22Rv1 (cell line): Measurements from ENCODE around the gene ASTN1.

Experiments
- ZFX ChIP-seq: fragments of 450-650 bp; IDR thresholded peaks from 2 replicates; pipeline ENCODE4 v1.6.1; 2017; ENCODE audit warnings: antibody characterized with exemption, borderline replicate concordance
- TF ChIP-seq, protein P1 (sequence below): fragments of 450-650 bp; IDR thresholded peaks from 2 replicates; pipeline ENCODE4 v1.5.1; 2017; ENCODE audit warnings: mild to moderate bottlenecking

- TF ChIP-seq, protein P1, sequence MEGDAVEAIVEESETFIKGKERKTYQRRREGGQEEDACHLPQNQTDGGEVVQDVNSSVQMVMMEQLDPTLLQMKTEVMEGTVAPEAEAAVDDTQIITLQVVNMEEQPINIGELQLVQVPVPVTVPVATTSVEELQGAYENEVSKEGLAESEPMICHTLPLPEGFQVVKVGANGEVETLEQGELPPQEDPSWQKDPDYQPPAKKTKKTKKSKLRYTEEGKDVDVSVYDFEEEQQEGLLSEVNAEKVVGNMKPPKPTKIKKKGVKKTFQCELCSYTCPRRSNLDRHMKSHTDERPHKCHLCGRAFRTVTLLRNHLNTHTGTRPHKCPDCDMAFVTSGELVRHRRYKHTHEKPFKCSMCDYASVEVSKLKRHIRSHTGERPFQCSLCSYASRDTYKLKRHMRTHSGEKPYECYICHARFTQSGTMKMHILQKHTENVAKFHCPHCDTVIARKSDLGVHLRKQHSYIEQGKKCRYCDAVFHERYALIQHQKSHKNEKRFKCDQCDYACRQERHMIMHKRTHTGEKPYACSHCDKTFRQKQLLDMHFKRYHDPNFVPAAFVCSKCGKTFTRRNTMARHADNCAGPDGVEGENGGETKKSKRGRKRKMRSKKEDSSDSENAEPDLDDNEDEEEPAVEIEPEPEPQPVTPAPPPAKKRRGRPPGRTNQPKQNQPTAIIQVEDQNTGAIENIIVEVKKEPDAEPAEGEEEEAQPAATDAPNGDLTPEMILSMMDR = no peak
- no peak for TF ChIP-seq ZFX
Observed at GRCh38 chr1:177128665-177129281, 35.7 kb downstream of the ASTN1 start.
